Measurements from ENCODE around the gene PDE4A. TPM values are rescaled to one million over a fixed set of nuclear protein-coding genes. Genes with fewer than 3 reads are reported as not detected.
"Not testable (repeated sequence)": the region's sequence is repeated elsewhere in the genome, so short reads cannot be mapped to it uniquely, and the experiment has no call there.

PDE4A gene
- total and polyA plus RNA-seq, 4 donors, result 0.90 to 2.3 (median 1.3) TPM

GRCh38 chr19:10461047-10461949 lies 41.0 kb downstream of the PDE4A start:
- Histone ChIP-seq H3K9me3 (ENCODE audit: control insufficient read depth in 4 of 4, low read length in 3 of 4) (no peaks in the 10 kb centered on the region), H3K4me3 (ENCODE audit: low read depth in 1 of 3, low read length in 3 of 3) (peak overlapping the region in 2 of 3 donors; percentile 15 to 35), H3K4me1 (ENCODE audit: control insufficient read depth in 4 of 4, insufficient read depth in 4 of 4, low read length in 3 of 4) (peaks cover 0 to 6% (median 5%) of the 10 kb centered on the region in 4 donors), H3K27ac (ENCODE audit: low read depth in 1 of 2, low read length in 2 of 2) (no peak overlapping the region), H3K9ac (ENCODE audit: low read depth in 1 of 2, low read length in 2 of 2) (no peak overlapping the region), H3K36me3 (ENCODE audit: control insufficient read depth in 4 of 4, insufficient read depth in 3 of 4, low read depth in 1 of 4, low read length in 3 of 4) (peaks cover 0 to 3% (median 0%) of the 10 kb centered on the region in 4 donors), H3K27me3 (ENCODE audit: control insufficient read depth in 4 of 4, insufficient read depth in 4 of 4, low read length in 3 of 4) (no peaks in the 10 kb centered on the region)
- TF ChIP-seq JUND (IDR thresholded peaks at IDR 0.05) (no peak), SP1 (IDR thresholded peaks at IDR 0.05) (peak; percentile 29)
- DNase-seq (ENCODE audit: low spot score), result peak; percentile 97
- WGBS, result 9% methylated on average over 45 of the region's 45 CpGs

GRCh38 chr19:10462042-10462441 lies 41.7 kb downstream of the PDE4A start:
- DNase-seq (ENCODE audit: low spot score); H3K4me3 ChIP-seq (ENCODE audit: low read depth in 1 of 3, low read length in 3 of 3); H3K27me3 ChIP-seq (ENCODE audit: control insufficient read depth in 4 of 4, insufficient read depth in 4 of 4, low read length in 3 of 4); H3K9me3 ChIP-seq (ENCODE audit: control insufficient read depth in 4 of 4, low read length in 3 of 4); H3K4me1 ChIP-seq (ENCODE audit: control insufficient read depth in 4 of 4, insufficient read depth in 4 of 4, low read length in 3 of 4); H3K36me3 ChIP-seq (ENCODE audit: control insufficient read depth in 4 of 4, insufficient read depth in 3 of 4, low read depth in 1 of 4, low read length in 3 of 4); H3K27ac ChIP-seq (ENCODE audit: low read depth in 1 of 2, low read length in 2 of 2); H3K9ac ChIP-seq (ENCODE audit: low read depth in 1 of 2, low read length in 2 of 2): not testable (repeated sequence)
- 89% methylated on average over 15 of the region's 15 CpGs for WGBS

- TF ChIP-seq YY1 (IDR thresholded peaks at IDR 0.05) (no peak), SP1 (IDR thresholded peaks at IDR 0.05) (no peak), REST (IDR thresholded peaks at IDR 0.05) (no peak), RXRA (IDR thresholded peaks at IDR 0.05) (no peak), NR2F2 (IDR thresholded peaks at IDR 0.05) (no peak)
- no peaks in the 10 kb centered on the region for H3K27me3 ChIP-seq (ENCODE audit: control insufficient read depth in 4 of 4, insufficient read depth in 4 of 4, low read length in 3 of 4)
- H3K27ac ChIP-seq (ENCODE audit: low read depth in 1 of 2, low read length in 2 of 2), result no peak overlapping the region
- H3K36me3 ChIP-seq (ENCODE audit: control insufficient read depth in 4 of 4, insufficient read depth in 3 of 4, low read depth in 1 of 4, low read length in 3 of 4), result peaks cover 0 to 3% (median under 1%) of the 10 kb centered on the region in 4 donors
- H3K4me1 ChIP-seq (ENCODE audit: control insufficient read depth in 4 of 4, insufficient read depth in 4 of 4, low read length in 3 of 4), result peaks cover 0 to 6% (median 5%) of the 10 kb centered on the region in 4 donors
- H3K4me3 ChIP-seq (ENCODE audit: low read depth in 1 of 3, low read length in 3 of 3), result no peak overlapping the region
- DNase-seq (ENCODE audit: low spot score), result no peak
- no peaks in the 10 kb centered on the region for H3K9me3 ChIP-seq (ENCODE audit: control insufficient read depth in 4 of 4, low read length in 3 of 4)
- 91% methylated on average over 4 of the region's 4 CpGs for WGBS
- H3K9ac ChIP-seq (ENCODE audit: low read depth in 1 of 2, low read length in 2 of 2), result no peak overlapping the region
Measured at GRCh38 chr19:10462557-10462956, 42.2 kb downstream of the PDE4A start.

- Histone ChIP-seq H3K4me3 (ENCODE audit: low read depth in 1 of 3, low read length in 3 of 3) (no peak overlapping the region), H3K27me3 (ENCODE audit: control insufficient read depth in 4 of 4, insufficient read depth in 4 of 4, low read length in 3 of 4) (no peaks in the 10 kb centered on the region), H3K4me1 (ENCODE audit: control insufficient read depth in 4 of 4, insufficient read depth in 4 of 4, low read length in 3 of 4) (peaks cover 0 to 6% (median 5%) of the 10 kb centered on the region in 4 donors), H3K27ac (ENCODE audit: low read depth in 1 of 2, low read length in 2 of 2) (no peak overlapping the region), H3K9ac (ENCODE audit: low read depth in 1 of 2, low read length in 2 of 2) (no peak overlapping the region), H3K9me3 (ENCODE audit: control insufficient read depth in 4 of 4, low read length in 3 of 4) (no peaks in the 10 kb centered on the region), H3K36me3 (ENCODE audit: control insufficient read depth in 4 of 4, insufficient read depth in 3 of 4, low read depth in 1 of 4, low read length in 3 of 4) (peaks cover 0 to 3% (median under 1%) of the 10 kb centered on the region in 4 donors)
- WGBS, result 96% methylated on average over 5 of the region's 5 CpGs
- TF ChIP-seq EGR1 (IDR thresholded peaks at IDR 0.05; ENCODE audit: low read depth in 2 of 2) (no peak), GABPA (IDR thresholded peaks at IDR 0.05 in 1 of 2, conservative IDR thresholded peaks at IDR 0.05 in 1 of 2) (no peak), RAD21 (IDR thresholded peaks at IDR 0.05) (no peak), REST (IDR thresholded peaks at IDR 0.05) (no peak)
- DNase-seq (ENCODE audit: low spot score), result no peak
Measured at GRCh38 chr19:10464456-10464855, 44.1 kb downstream of the PDE4A start.
